IPS DF 6.9 (cell line): ENCODE measurements around the gene SCOC.

ENCODE experiments used
- DNase-seq: peaks from one replicate; pipeline ENCODE4 v3.0.0-alpha.2; 2013; ENCODE audit warnings: low read depth, low spot score
- H3K27ac ChIP-seq: one replicate; pipeline ENCODE4 v1.5.1; 2013; ENCODE audit warnings: low read length, control low read depth
- H3K27me3 ChIP-seq: 2 replicates; pipeline ENCODE4 v1.6.1; 2013; ENCODE audit warnings: mild to moderate bottlenecking, low read length; ENCODE audit not compliant: control insufficient read depth, insufficient read depth
- H3K36me3 ChIP-seq: 2 replicates; pipeline ENCODE4 v1.6.1; 2013; ENCODE audit warnings: low read length; ENCODE audit not compliant: control insufficient read depth, insufficient read depth
- H3K4me1 ChIP-seq: 2 replicates; pipeline ENCODE4 v1.6.1; 2013; ENCODE audit warnings: low read length; ENCODE audit not compliant: control insufficient read depth, insufficient read depth
- H3K4me3 ChIP-seq: 2 replicates; pipeline ENCODE4 v1.5.1; 2013; ENCODE audit warnings: mild to moderate bottlenecking, low read length
- H3K9me3 ChIP-seq: 2 replicates; pipeline ENCODE4 v1.6.1; 2013; ENCODE audit warnings: low read length, inconsistent platforms; ENCODE audit not compliant: control insufficient read depth, insufficient read depth
- WGBS: extraction: QIAGEN DNeasy Blood & Tissue Kit; methylation state at CpG from one replicate; pipeline ENCODE4 v1.1.7; 2013; ENCODE audit warnings: mixed read lengths, missing lambda C conversion rate; ENCODE audit not compliant: insufficient read length, insufficient coverage; 5-methylcytosine and 5-hydroxymethylcytosine counted together

The SCOC gene

GRCh38 chr4:140373328-140374129 lies at the start of gene SCOC:
SCOC (plus strand) TSS chr4:140373646; CDS start chr4:140379171, 5,525 bp downstream.
- Histone ChIP-seq H3K4me3 (peak within 1 kb of the TSS; percentile 74; the same call in 1 of the 2 replicates), H3K4me1 (no peaks in the 10 kb centered on the region; the same call in 1 of the 2 replicates), H3K27ac (no peak within 1 kb of the TSS), H3K36me3 (no peaks in the 10 kb centered on the region), H3K27me3 (no peaks in the 10 kb centered on the region), H3K9me3 (no peaks in the 10 kb centered on the region)
- peak; percentile 97 for DNase-seq
- no CpG with 5 or more reads among the region's 63 CpGs for WGBS

DNA sequence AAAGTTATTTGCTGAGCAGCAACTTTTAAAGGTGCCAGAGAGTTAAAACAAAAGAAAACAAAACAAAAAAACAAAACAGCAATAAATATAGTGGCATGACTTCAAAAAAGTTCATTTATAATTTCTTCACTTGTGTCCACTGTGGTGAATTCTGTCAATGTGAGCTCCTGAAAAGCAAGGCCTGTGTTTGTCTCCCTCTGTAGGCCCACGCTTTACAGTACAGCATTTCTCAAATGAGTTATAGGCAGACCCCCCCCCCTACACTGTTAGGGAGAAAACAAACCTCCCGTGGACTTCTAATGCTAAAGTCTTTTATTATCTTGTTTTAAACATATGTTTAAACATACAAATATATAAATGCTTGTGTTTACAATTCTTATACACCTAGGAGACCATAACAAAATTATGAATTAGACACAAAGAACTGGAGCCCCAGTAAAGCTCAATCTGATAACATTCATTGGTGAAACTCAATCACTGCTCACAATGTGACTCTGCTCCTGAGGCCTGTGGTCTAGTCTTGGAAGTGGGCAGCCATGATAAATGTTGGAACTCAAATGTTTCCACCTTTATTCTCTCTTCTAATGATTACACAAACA lies 47.0 kb upstream of the SCOC start:
- Histone ChIP-seq H3K36me3 (no peaks in the 10 kb centered on the region), H3K4me3 (no peak overlapping the region), H3K9me3 (no peaks in the 10 kb centered on the region), H3K4me1 (no peaks in the 10 kb centered on the region; the same call in 1 of the 2 replicates), H3K27me3 (no peaks in the 10 kb centered on the region), H3K27ac (no peak overlapping the region)
- no peak for DNase-seq
- no CpG with 5 or more reads among the region's 2 CpGs for WGBS

DNA sequence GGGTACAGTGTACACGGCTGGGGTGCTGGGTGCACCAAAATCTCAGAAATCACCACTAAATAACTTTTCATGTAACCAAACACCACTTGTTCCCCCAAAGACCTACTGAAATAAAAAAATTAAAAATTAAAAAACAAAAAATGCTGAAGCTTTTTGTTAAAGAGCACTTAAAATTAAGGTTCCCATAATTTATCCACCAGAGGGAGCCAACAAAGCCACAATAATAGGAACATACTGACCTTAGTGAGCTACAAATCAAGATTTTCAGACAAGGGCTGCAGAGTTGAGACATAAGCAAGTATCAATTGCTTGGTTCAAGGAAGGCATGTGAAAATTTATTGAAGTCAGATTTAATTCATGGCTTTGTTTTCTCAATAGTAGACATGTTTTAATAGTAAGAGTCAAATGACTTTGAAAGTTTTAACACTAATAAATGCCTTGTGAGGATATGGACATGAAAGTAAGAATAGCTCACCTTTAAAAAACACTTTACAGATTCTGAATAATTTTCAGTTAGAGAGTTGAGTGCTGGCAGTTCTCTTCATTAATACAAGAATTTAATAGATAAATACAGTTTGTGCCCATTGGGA lies 43.0 kb upstream of the SCOC start:
- no peaks in the 10 kb centered on the region; the same call in 1 of the 2 replicates for H3K4me1 ChIP-seq
- H3K36me3 ChIP-seq = no peaks in the 10 kb centered on the region
- H3K9me3 ChIP-seq = no peaks in the 10 kb centered on the region
- no peaks in the 10 kb centered on the region for H3K27me3 ChIP-seq
- H3K27ac ChIP-seq = no peak overlapping the region
- no CpG with 5 or more reads among the region's 1 CpG for WGBS
- no peak for DNase-seq
- H3K4me3 ChIP-seq = no peak overlapping the region

DNA sequence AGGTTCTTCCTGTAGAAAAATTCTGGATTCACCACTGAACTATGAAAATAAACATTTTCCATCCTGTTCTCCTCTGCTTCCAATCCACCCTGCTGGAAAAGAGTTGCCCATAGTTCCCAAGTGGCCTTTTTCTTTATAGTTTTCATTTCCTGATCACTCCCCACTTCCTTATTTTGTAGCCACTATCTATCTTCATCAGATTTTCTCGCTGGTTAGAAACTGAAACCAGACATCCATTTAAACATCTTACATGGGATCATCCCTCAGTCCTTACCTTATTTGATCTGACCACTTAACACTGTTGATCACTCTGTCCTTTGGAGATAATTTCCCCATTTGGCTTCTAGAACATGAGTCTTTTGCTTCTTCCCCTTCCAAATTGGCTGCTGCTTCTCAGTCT lies 42.2 kb upstream of the SCOC start:
- Histone ChIP-seq H3K27me3 (no peaks in the 10 kb centered on the region), H3K4me1 (no peaks in the 10 kb centered on the region; the same call in 1 of the 2 replicates), H3K9me3 (no peaks in the 10 kb centered on the region), H3K4me3 (no peak overlapping the region), H3K36me3 (no peaks in the 10 kb centered on the region), H3K27ac (no peak overlapping the region)
- no CpG with 5 or more reads among the region's 1 CpG for WGBS
- no peak for DNase-seq

DNA sequence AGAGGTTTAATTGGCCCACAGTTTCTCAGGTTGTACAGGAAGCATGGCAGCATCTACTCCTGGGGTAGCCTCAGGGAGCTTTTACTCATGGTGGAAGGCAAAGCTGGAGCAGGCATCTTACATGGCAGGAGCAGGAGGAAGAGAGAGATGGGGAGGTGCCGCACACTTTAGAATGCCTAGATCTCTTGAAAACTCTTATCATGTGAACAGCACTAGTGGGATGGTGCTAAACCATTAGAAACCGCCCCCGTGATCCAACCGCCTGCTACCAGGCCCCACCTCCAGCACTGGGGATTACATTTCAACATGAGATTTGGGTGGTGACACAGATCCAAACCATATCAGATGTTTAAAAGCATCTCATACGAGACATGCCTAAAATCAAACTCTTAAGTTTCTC lies 41.6 kb upstream of the SCOC start:
- Histone ChIP-seq H3K4me3 (no peak overlapping the region), H3K4me1 (no peaks in the 10 kb centered on the region), H3K27me3 (no peaks in the 10 kb centered on the region), H3K27ac (no peak overlapping the region), H3K36me3 (no peaks in the 10 kb centered on the region), H3K9me3 (no peaks in the 10 kb centered on the region)
- WGBS = no CpG with 5 or more reads among the region's 5 CpGs
- no peak for DNase-seq

DNA sequence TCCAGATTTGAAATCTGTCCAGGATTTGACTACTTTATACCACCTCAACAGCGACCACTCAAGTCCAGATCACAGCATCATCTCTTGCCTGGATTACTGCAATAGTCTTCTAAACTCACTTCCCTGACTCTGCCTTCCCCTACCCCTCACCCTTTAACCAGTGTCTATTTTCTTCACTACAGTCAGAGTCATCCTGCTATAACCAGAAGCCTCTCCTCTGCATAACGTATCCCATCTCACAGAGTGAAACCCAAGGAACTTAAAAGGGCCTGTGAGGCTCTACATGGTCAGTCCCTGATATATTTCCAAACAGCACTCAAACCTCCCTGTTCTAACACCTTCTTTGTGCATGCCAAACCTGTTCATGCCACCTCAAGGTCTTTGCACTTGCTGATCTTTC lies 40.7 kb upstream of the SCOC start:
- Histone ChIP-seq H3K27me3 (no peaks in the 10 kb centered on the region), H3K4me1 (no peaks in the 10 kb centered on the region), H3K36me3 (no peaks in the 10 kb centered on the region), H3K27ac (no peak overlapping the region), H3K4me3 (no peak overlapping the region), H3K9me3 (no peaks in the 10 kb centered on the region)
- DNase-seq = no peak
- no CpG with 5 or more reads among the region's 2 CpGs for WGBS

DNA sequence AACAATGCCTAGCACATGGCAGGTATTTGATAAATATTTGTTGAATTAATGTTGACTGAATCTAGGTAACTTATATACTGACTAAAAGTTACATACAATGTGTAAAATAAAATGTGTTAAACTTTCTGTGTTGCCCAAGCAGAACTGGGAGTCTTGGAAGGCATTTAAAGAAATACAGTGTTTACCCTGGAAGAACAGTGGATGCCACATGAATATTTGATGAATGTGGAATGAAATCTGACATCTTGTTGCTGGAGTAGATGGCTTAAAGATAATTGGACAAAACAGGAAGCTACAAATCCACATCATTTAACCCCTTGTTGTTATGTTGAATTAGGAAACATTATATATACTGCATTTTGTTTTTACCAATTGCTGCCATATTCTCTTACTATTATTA lies 39.9 kb upstream of the SCOC start:
- H3K27ac ChIP-seq = no peak overlapping the region
- H3K9me3 ChIP-seq = no peaks in the 10 kb centered on the region
- H3K27me3 ChIP-seq = no peaks in the 10 kb centered on the region
- no peaks in the 10 kb centered on the region for H3K4me1 ChIP-seq
- H3K4me3 ChIP-seq = no peak overlapping the region
- DNase-seq = no peak
- no peaks in the 10 kb centered on the region for H3K36me3 ChIP-seq

- H3K9me3 ChIP-seq = no peaks in the 10 kb centered on the region
- no peak for DNase-seq
- no peak overlapping the region for H3K27ac ChIP-seq
- H3K27me3 ChIP-seq = no peaks in the 10 kb centered on the region
- no peaks in the 10 kb centered on the region for H3K36me3 ChIP-seq
- WGBS = no CpG with 5 or more reads among the region's 1 CpG
- H3K4me3 ChIP-seq = no peak overlapping the region
- H3K4me1 ChIP-seq = no peaks in the 10 kb centered on the region
These were observed 38.4 kb upstream of the SCOC start for GRCh38 chr4:140335076-140335475.

DNA sequence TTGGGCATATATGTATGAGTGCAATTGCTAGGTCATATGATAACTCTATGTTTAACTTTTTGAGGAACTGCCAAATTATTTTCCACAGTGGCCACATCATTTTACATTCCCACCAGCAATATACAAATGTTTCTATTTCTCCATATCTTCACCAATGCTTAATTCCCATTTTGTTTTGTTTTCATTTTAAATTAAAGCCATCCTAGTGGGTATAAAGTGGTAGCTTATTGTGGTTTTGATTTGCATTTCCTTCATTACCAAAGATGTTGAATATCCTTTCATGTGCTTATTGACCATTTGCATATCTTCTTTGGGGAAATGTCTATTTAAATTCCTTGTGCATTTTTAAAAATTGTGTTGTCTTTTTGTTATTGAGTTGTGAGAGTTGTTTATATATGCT lies 36.7 kb upstream of the SCOC start:
- Histone ChIP-seq H3K4me1 (no peaks in the 10 kb centered on the region), H3K36me3 (no peaks in the 10 kb centered on the region), H3K9me3 (no peaks in the 10 kb centered on the region), H3K27ac (no peak overlapping the region), H3K27me3 (no peaks in the 10 kb centered on the region), H3K4me3 (no peak overlapping the region)
- DNase-seq = no peak

DNA sequence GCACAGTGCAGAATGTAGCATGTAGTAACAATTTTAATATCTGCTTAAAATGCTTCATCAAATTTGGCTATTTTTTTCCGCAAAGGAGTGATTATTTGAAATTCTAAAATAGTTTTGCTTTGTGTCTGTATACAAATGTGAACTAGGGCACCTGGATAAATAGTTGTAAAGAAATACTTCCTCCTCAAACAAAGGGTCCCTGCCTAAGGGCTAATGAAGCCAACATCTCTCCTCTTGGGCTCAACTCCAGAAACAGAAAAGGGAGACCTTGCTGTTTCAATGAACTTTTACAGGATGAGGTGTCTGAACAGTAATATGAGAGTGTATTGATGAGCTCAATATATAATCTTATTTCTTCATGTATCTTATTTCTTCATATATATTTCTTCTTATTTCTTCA lies 30.8 kb upstream of the SCOC start:
- no peak overlapping the region for H3K27ac ChIP-seq
- H3K4me3 ChIP-seq = no peak overlapping the region
- H3K9me3 ChIP-seq = no peaks in the 10 kb centered on the region
- no peaks in the 10 kb centered on the region for H3K27me3 ChIP-seq
- no peaks in the 10 kb centered on the region for H3K36me3 ChIP-seq
- no CpG with 5 or more reads among the region's 1 CpG for WGBS
- H3K4me1 ChIP-seq = no peaks in the 10 kb centered on the region
- no peak for DNase-seq
